ENCODE results near the gene CFL2. TPM values are rescaled to one million over a fixed set of nuclear protein-coding genes. Genes with fewer than 3 reads are reported as not detected.

CFL2 gene
- total RNA-seq = 100 to 1,000 TPM in 1 of 3 donors, 10 to 100 TPM in 1, 1 to 10 TPM in 1; 6.5 to 126 (median 20.9) TPM
- long read RNA-seq, donor 1, full-length matches to known transcripts = 128 of 138 reads
- long read RNA-seq, donor 1, partial matches to known transcripts = 4 of 138 reads
- long read RNA-seq, donor 1, other reads (novel, unspliced or antisense) = 6 of 138 reads
- long read RNA-seq, donor 2, full-length matches to known transcripts = 8 of 10 reads
- long read RNA-seq, donor 2, partial matches to known transcripts = 2 of 10 reads
- long read RNA-seq, donor 2, other reads (novel, unspliced or antisense) = 0 of 10 reads

GRCh38 chr14:34714320-34715126 lies at the start of gene CFL2:
Gene CFL2, minus strand, starts transcription at chr14:34714593. Its CDS starts 53 bp downstream, at chr14:34714540.
- Histone ChIP-seq H3K36me3 (ENCODE audit: low read depth) (no peaks in the 10 kb centered on the region), H3K4me1 (ENCODE audit: low read depth) (no peaks in the 10 kb centered on the region), H3K4me3 (peak within 1 kb of the TSS; percentile 83), H3K9me3 (no peaks in the 10 kb centered on the region)
- ATAC-seq (peak; percentile 98), DNase-seq (peak; percentile 78 to 90 (median 88))
- intact Hi-C loops (cut with DNase I, micrococcal nuclease) = loop anchor here in 1 of 2 donors (5.0 kb wide), 1 partner anchor 42 kb away; no protein-coding TSS in a partner anchor
- no peak for TF ChIP-seq CTCF (IDR thresholded peaks at IDR 0.05)

GRCh38 chr14:34755215-34755614 lies 40.8 kb upstream of the CFL2 start:
- no peaks in the 10 kb centered on the region for H3K4me1 ChIP-seq (ENCODE audit: low read depth)
- H3K9me3 ChIP-seq = no peaks in the 10 kb centered on the region
- ATAC-seq = no peak
- peak overlapping the region; percentile 5 for H3K4me3 ChIP-seq
- intact Hi-C loops (cut with DNase I, micrococcal nuclease) = no loop called here
- H3K36me3 ChIP-seq (ENCODE audit: low read depth) = no peaks in the 10 kb centered on the region
- no peak for DNase-seq
- TF ChIP-seq CTCF (IDR thresholded peaks at IDR 0.05) = no peak

GRCh38 chr14:34754687-34755086 lies 40.3 kb upstream of the CFL2 start:
- no peak for ATAC-seq
- H3K4me3 ChIP-seq = peak overlapping the region; percentile 5
- H3K4me1 ChIP-seq (ENCODE audit: low read depth) = no peaks in the 10 kb centered on the region
- H3K36me3 ChIP-seq (ENCODE audit: low read depth) = no peaks in the 10 kb centered on the region
- intact Hi-C loops (cut with DNase I, micrococcal nuclease) = no loop called here
- no peak for DNase-seq
- no peaks in the 10 kb centered on the region for H3K9me3 ChIP-seq
- TF ChIP-seq CTCF (IDR thresholded peaks at IDR 0.05) = no peak

- Histone ChIP-seq H3K9me3 (no peaks in the 10 kb centered on the region), H3K4me1 (ENCODE audit: low read depth) (no peaks in the 10 kb centered on the region), H3K36me3 (ENCODE audit: low read depth) (no peaks in the 10 kb centered on the region), H3K4me3 (no peak overlapping the region)
- TF ChIP-seq CTCF (IDR thresholded peaks at IDR 0.05) = no peak
- DNase-seq (no peak), ATAC-seq (no peak)
- intact Hi-C loops (cut with DNase I, micrococcal nuclease) = no loop called here
Observed at GRCh38 chr14:34750670-34751069, 36.3 kb upstream of the CFL2 start.

GRCh38 chr14:34750233-34750632 lies 35.8 kb upstream of the CFL2 start:
- no peak overlapping the region for H3K4me3 ChIP-seq
- no peak for TF ChIP-seq CTCF (IDR thresholded peaks at IDR 0.05)
- H3K36me3 ChIP-seq (ENCODE audit: low read depth) = no peaks in the 10 kb centered on the region
- ATAC-seq = no peak
- intact Hi-C loops (cut with DNase I, micrococcal nuclease) = no loop called here
- no peaks in the 10 kb centered on the region for H3K4me1 ChIP-seq (ENCODE audit: low read depth)
- no peak for DNase-seq
- H3K9me3 ChIP-seq = no peaks in the 10 kb centered on the region

Data from mucosa of descending colon (tissue), 3 donors.